Keratinocyte (primary cell): ENCODE measurements around the gene AP3B1. TPM values are rescaled to one million over a fixed set of nuclear protein-coding genes. Genes with fewer than 3 reads are reported as not detected.

Experiments used
- DNase-seq: peaks from one replicate; pipeline ENCODE4 v3.0.0-alpha.2; 2011; ENCODE audit warnings: low read depth, missing footprints, low spot score
- FAIRE-seq: peaks from 2 replicates; lab custom pipeline; 2011; peaks lifted over from hg19 to GRCh38; lab: Jason Lieb, UNC
- H2AFZ ChIP-seq: 2 replicates; pipeline ENCODE4 v1.6.0; 2012; ENCODE audit warnings: low read length, control low read depth, inconsistent platforms; ENCODE audit not compliant: control insufficient read depth
- H3K27ac ChIP-seq: 2 replicates; pipeline ENCODE4 v1.5.1; 2011; ENCODE audit warnings: low read length; ENCODE audit not compliant: control insufficient read depth, insufficient read depth
- H3K27me3 ChIP-seq: 3 replicates; pipeline ENCODE4 v1.6.0; 2011; ENCODE audit warnings: low read length; ENCODE audit not compliant: control insufficient read depth, insufficient read depth; ENCODE audit errors: extremely low read depth
- H3K36me3 ChIP-seq, 2 experiments: 2 replicates in 1 of 2; 3 replicates in 1 of 2; pipeline ENCODE4 v1.5.1; 2011; ENCODE audit warnings: low read length in 2 of 2, mild to moderate bottlenecking in 1 of 2; ENCODE audit not compliant: control insufficient read depth in 2 of 2, insufficient read depth in 2 of 2; ENCODE audit errors: extremely low read depth in 1 of 2
- H3K4me1 ChIP-seq: 3 replicates; pipeline ENCODE4 v1.5.1; 2011; ENCODE audit warnings: low read length; ENCODE audit not compliant: control insufficient read depth, insufficient read depth; ENCODE audit errors: extremely low read depth
- H3K4me2 ChIP-seq: 3 replicates; pipeline ENCODE4 v1.6.0; 2011; ENCODE audit warnings: low read depth, low read length; ENCODE audit not compliant: control insufficient read depth, insufficient read depth; ENCODE audit errors: extremely low read depth
- H3K4me3 ChIP-seq, 3 experiments: fragments of 200-600 bp in 1 of 3; sonication (generic) in 1 of 3; 2 replicates in 2 of 3; 3 replicates in 1 of 3; pipeline ENCODE4 v1.5.1; 2011 to 2016; ENCODE audit warnings: low read length in 3 of 3, mild to moderate bottlenecking in 3 of 3, control low read depth in 2 of 3, inconsistent platforms in 1 of 3, low read depth in 1 of 3, mixed read lengths in 1 of 3, mixed run types in 1 of 3, moderate library complexity in 1 of 3; ENCODE audit not compliant: control insufficient read depth in 2 of 3, insufficient read depth in 2 of 3; ENCODE audit errors: extremely low read depth in 1 of 3
- H3K79me2 ChIP-seq: 2 replicates; pipeline ENCODE4 v1.6.0; 2012; ENCODE audit warnings: low read length; ENCODE audit not compliant: control insufficient read depth, insufficient read depth
- H3K9ac ChIP-seq: 3 replicates; pipeline ENCODE4 v1.6.0; 2011; ENCODE audit warnings: low read length; ENCODE audit not compliant: control insufficient read depth, insufficient read depth; ENCODE audit errors: extremely low read depth
- H3K9me1 ChIP-seq: 3 replicates; pipeline ENCODE4 v1.6.0; 2011; ENCODE audit warnings: low read length; ENCODE audit not compliant: control insufficient read depth, insufficient read depth; ENCODE audit errors: extremely low read depth
- H3K9me3 ChIP-seq: 2 replicates; pipeline ENCODE4 v1.5.1; 2012; ENCODE audit warnings: low read depth, low read length; ENCODE audit not compliant: control insufficient read depth
- H4K20me1 ChIP-seq: 3 replicates; pipeline ENCODE4 v1.6.0; 2011; ENCODE audit warnings: low read length; ENCODE audit not compliant: control insufficient read depth, insufficient read depth; ENCODE audit errors: extremely low read depth
- EZH2 ChIP-seq: IDR thresholded peaks from one replicate; pipeline ENCODE4 v1.6.1; 2012; ENCODE audit warnings: inconsistent platforms, mild to moderate bottlenecking, low read length, moderate library complexity
- dilution Hi-C: fragments of 300-500 bp; cut with MboI; formaldehyde crosslinking; loops from one replicate; pipeline ENCODE4 v1.7.0; 2020; ENCODE audit warnings: low sequenced_read_pairs; ENCODE audit not compliant: extremely low pct_ligation_motif_present
- polyA plus RNA-seq, 5 experiments: library from polyadenylated mRNA; depleted of rRNA in 3 of 5; stranded (reverse) in 3 of 5; stranded (forward) in 1 of 5; unstranded in 1 of 5; fragments of >200 nt; gene quantifications; 1 replicate in 1 of 5; 2 replicates in 3 of 5; 3 replicates in 1 of 5; pipeline versions ENCODE4 v1.2.1 to v1.2.3, GENCODE V29; 2011 to 2012; ENCODE audit warnings: missing spikeins in 2 of 5, low read depth in 1 of 5, low replicate concordance in 1 of 5
- TF ChIP-seq, protein P1 (sequence below), 3 experiments: IDR thresholded peaks in 1 of 3; conservative IDR thresholded peaks in 1 of 3; optimal IDR thresholded peaks in 1 of 3; 2 replicates in 2 of 3; 3 replicates in 1 of 3; pipeline versions ENCODE3 to v1.5.1; 2011; ENCODE audit warnings: low read length in 3 of 3, mild to moderate bottlenecking in 3 of 3, moderate library complexity in 2 of 3, control low read depth in 1 of 3, inconsistent platforms in 1 of 3; ENCODE audit not compliant: insufficient read depth in 2 of 3; ENCODE audit errors: extremely low read depth in 1 of 3

Gene AP3B1
- polyA plus RNA-seq, 1 donor (not counting 4 experiments of a cell fraction or from before 2014, with no cell fraction given): 65.1 TPM

DNA sequence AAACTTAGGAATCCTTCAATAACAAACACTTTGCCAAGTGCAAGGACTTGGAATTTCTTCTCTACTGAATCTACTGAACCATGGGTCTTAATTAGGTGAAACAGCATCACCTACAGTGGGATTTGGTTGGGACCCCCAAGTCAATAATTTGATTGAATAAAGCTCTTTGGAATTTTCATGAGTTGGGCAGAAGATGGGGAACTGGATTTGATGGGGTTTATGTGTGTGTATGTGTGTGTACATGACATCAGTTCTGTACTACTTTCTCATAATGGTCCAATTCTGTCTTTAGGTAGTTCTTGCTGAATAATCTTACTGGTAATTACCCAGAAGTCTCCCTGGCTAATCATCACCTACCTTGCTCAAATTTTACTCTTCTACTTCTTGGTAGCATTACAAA, 319.9 kb downstream of the AP3B1 start:
- TF ChIP-seq, protein P1, sequence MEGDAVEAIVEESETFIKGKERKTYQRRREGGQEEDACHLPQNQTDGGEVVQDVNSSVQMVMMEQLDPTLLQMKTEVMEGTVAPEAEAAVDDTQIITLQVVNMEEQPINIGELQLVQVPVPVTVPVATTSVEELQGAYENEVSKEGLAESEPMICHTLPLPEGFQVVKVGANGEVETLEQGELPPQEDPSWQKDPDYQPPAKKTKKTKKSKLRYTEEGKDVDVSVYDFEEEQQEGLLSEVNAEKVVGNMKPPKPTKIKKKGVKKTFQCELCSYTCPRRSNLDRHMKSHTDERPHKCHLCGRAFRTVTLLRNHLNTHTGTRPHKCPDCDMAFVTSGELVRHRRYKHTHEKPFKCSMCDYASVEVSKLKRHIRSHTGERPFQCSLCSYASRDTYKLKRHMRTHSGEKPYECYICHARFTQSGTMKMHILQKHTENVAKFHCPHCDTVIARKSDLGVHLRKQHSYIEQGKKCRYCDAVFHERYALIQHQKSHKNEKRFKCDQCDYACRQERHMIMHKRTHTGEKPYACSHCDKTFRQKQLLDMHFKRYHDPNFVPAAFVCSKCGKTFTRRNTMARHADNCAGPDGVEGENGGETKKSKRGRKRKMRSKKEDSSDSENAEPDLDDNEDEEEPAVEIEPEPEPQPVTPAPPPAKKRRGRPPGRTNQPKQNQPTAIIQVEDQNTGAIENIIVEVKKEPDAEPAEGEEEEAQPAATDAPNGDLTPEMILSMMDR (optimal IDR thresholded peaks at IDR 0.05 in 1 of 3, IDR thresholded peaks at IDR 0.05 in 1 of 3, conservative IDR thresholded peaks at IDR 0.05 in 1 of 3; ENCODE audit: extremely low read depth in 1 of 3, insufficient read depth in 2 of 3, low read length in 3 of 3): no peak
- TF ChIP-seq EZH2: no peak
- dilution Hi-C loops: no loop called here
- Histone ChIP-seq H3K36me3 (no peaks in the 10 kb centered on the region), H3K9me1 (no peaks in the 10 kb centered on the region), H3K27me3 (peaks cover 46% of the 10 kb centered on the region), H3K4me3 (no peak overlapping the region), H3K9ac (no peak overlapping the region), H3K4me2 (no peak overlapping the region), H3K9me3 (no peaks in the 10 kb centered on the region), H3K79me2 (no peaks in the 10 kb centered on the region), H3K4me1 (peaks cover 4% of the 10 kb centered on the region), H4K20me1 (peaks cover 3% of the 10 kb centered on the region), H2AFZ (no peak overlapping the region), H3K27ac (no peak overlapping the region)
- DNase-seq (no peak), FAIRE-seq (no peak)

DNA sequence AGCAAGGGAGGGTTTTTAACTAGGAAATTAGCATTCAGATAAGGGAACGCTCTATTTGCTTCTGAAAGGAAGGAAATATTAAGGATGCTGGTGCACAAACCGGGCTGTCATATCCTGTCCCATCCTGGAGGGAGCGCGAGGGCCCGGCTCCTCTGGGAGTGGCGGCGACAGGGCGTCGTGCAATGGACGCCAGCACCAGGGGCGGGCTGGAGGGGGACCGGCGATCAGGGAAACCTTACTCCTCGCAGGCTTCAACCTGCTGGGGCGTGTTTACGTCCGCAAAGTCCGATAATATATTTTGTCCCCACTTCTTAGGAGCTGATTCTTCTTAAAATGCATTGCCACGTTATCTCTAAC, 321.3 kb downstream of the AP3B1 start:
- H3K27me3 ChIP-seq: peaks cover 46% of the 10 kb centered on the region
- dilution Hi-C loops: no loop called here
- H3K9ac ChIP-seq: no peak overlapping the region
- no peak overlapping the region for H3K27ac ChIP-seq
- peak overlapping the region in 1 of 3 experiments; percentile 50 for H3K4me3 ChIP-seq
- TF ChIP-seq, protein P1 (optimal IDR thresholded peaks at IDR 0.05 in 1 of 3, IDR thresholded peaks at IDR 0.05 in 1 of 3, conservative IDR thresholded peaks at IDR 0.05 in 1 of 3; ENCODE audit: extremely low read depth in 1 of 3, insufficient read depth in 2 of 3, low read length in 3 of 3): peak in 2 of 3 experiments; percentile 6 to 22
- TF ChIP-seq EZH2: peak; percentile 8
- H3K4me1 ChIP-seq: peaks cover 4% of the 10 kb centered on the region
- no peaks in the 10 kb centered on the region for H3K79me2 ChIP-seq
- FAIRE-seq (no peak), DNase-seq (no peak)
- H3K36me3 ChIP-seq: no peaks in the 10 kb centered on the region
- H3K9me3 ChIP-seq: no peaks in the 10 kb centered on the region
- H3K9me1 ChIP-seq: no peaks in the 10 kb centered on the region
- no peak overlapping the region for H2AFZ ChIP-seq
- H4K20me1 ChIP-seq: peaks cover 3% of the 10 kb centered on the region
- peak overlapping the region; percentile 65 for H3K4me2 ChIP-seq
